Activated B cell treated with CpG ODN at 0.5 μM for 24 hours (primary cell): ENCODE data around the gene BNIP5. TPM values are rescaled to one million over a fixed set of nuclear protein-coding genes. Genes with fewer than 3 reads are reported as not detected.

Experiments used
- ATAC-seq: fragments of 200-7000 bp; cut with Tn5 transposase; one replicate; pipeline ENCODE4 v1.10.0; 2021; ENCODE audit warnings: low read depth, mild to moderate bottlenecking, moderate library complexity
- CTCF ChIA-PET: fragments of 350-600 bp; sonication (Branson Sonifier 250); formaldehyde crosslinking; loops from one replicate; lab custom pipeline; 2021; ENCODE audit warnings: antibody characterized with exemption; lab: Charles Lee
- POLR2A ChIA-PET: fragments of 350-600 bp; sonication (Branson Sonifier 250); formaldehyde crosslinking; loops from one replicate; lab custom pipeline; 2021; ENCODE audit warnings: antibody characterized with exemption; lab: Charles Lee
- DNase-seq: peaks from one replicate; pipeline ENCODE4 v3.0.0; 2022
- H3K27ac Mint-ChIP-seq: one replicate; pipeline ENCODE4 v1.8.0; 2020; ENCODE audit warnings: mixed read lengths
- H3K27me3 Mint-ChIP-seq: one replicate; pipeline ENCODE4 v1.8.0; 2021; ENCODE audit warnings: mixed read lengths
- H3K36me3 Mint-ChIP-seq: one replicate; pipeline ENCODE4 v1.8.0; 2021; ENCODE audit warnings: low read depth, mixed read lengths
- H3K4me1 Mint-ChIP-seq: one replicate; pipeline ENCODE4 v1.8.0; 2021; ENCODE audit warnings: mixed read lengths
- H3K4me3 Mint-ChIP-seq: one replicate; pipeline ENCODE4 v1.8.0; 2020; ENCODE audit warnings: mild to moderate bottlenecking, mixed read lengths
- H3K9me3 Mint-ChIP-seq: one replicate; pipeline ENCODE4 v1.8.0; 2020; ENCODE audit warnings: mixed read lengths
- intact Hi-C: fragments of 100-400 bp; cut with micrococcal nuclease; formaldehyde crosslinking; loops from one replicate; pipeline ENCODE4 v1.15.1; 2024
- total RNA-seq: library from RNA; stranded (reverse); gene quantifications from 2 replicates; pipeline ENCODE4 v1.2.3, GENCODE V29; 2022
- TF ChIP-seq, protein P1 (sequence below): fragments of 200-600 bp; IDR thresholded peaks from one replicate; pipeline ENCODE4 v1.8.0; 2022; ENCODE audit warnings: antibody characterized with exemption, mild to moderate bottlenecking

Gene BNIP5
- total RNA-seq, 1 donor from 2014 or later: 0.11 TPM

- no peak for DNase-seq
- no peak overlapping the region for H3K4me3 Mint-ChIP-seq
- no peaks in the 10 kb centered on the region for H3K36me3 Mint-ChIP-seq
- no peak overlapping the region for H3K27ac Mint-ChIP-seq
- no peak for ATAC-seq
- POLR2A ChIA-PET: no interaction called here
- peaks cover 5% of the 10 kb centered on the region for H3K27me3 Mint-ChIP-seq
- intact Hi-C loops: no loop called here
- CTCF ChIA-PET: no interaction called here
- H3K4me1 Mint-ChIP-seq: peaks cover 8% of the 10 kb centered on the region
- H3K9me3 Mint-ChIP-seq: no peaks in the 10 kb centered on the region
- TF ChIP-seq, protein P1, sequence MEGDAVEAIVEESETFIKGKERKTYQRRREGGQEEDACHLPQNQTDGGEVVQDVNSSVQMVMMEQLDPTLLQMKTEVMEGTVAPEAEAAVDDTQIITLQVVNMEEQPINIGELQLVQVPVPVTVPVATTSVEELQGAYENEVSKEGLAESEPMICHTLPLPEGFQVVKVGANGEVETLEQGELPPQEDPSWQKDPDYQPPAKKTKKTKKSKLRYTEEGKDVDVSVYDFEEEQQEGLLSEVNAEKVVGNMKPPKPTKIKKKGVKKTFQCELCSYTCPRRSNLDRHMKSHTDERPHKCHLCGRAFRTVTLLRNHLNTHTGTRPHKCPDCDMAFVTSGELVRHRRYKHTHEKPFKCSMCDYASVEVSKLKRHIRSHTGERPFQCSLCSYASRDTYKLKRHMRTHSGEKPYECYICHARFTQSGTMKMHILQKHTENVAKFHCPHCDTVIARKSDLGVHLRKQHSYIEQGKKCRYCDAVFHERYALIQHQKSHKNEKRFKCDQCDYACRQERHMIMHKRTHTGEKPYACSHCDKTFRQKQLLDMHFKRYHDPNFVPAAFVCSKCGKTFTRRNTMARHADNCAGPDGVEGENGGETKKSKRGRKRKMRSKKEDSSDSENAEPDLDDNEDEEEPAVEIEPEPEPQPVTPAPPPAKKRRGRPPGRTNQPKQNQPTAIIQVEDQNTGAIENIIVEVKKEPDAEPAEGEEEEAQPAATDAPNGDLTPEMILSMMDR: no peak
Observed at GRCh38 chr6:36373368-36374019, 36.8 kb upstream of the BNIP5 start.

DNA sequence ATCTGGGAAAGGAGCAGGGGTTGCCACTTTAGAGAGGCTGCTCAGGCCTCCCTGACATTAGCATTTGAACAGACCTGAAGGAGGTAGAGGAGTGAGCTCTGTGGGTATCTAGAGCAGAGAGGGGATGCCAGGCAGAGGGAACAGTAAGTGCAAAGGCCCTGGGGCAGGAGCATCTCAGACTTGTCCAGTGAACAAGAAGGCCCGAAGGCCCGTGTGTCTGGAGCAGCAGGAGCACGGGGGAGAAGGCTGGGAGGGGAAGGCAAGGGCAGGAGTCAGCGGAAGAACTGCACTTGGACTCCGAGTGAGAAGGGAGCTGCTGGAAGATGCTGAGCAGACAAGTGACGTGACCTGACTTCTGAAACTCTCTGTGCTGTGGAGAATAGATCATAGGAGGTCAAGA is 35.4 kb upstream of the BNIP5 start:
- Mint-ChIP-seq H3K36me3 (no peaks in the 10 kb centered on the region), H3K4me3 (no peak overlapping the region), H3K27ac (no peak overlapping the region), H3K4me1 (no peaks in the 10 kb centered on the region), H3K9me3 (no peaks in the 10 kb centered on the region), H3K27me3 (peaks cover 5% of the 10 kb centered on the region)
- POLR2A ChIA-PET: interaction anchor here (0.6 kb wide), 1 partner anchor 224 kb away, joined by 4 read pairs; no protein-coding TSS in a partner anchor
- TF ChIP-seq, protein P1: no peak
- ATAC-seq (no peak), DNase-seq (no peak)
- intact Hi-C loops: no loop called here
- CTCF ChIA-PET: no interaction called here

DNA sequence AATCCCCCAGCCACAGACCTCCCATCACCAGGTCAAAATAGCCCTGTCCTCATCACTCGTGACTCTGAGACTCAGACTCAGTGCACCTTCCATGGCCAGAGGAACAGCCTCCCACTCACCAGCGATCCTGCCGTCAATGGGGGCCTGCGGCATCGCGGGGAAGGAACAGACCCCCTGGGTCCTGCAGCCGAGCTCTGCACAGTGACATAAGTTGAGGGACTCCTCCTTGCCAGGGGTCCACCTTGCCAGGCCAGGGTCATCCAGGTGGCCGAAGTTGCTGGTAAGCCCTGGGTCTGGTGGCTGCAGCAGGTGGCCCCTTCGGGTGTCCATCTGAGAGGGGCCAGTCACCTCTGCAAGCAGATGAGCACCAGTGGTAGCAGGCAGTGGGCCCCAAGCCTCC is 34.5 kb upstream of the BNIP5 start:
- Mint-ChIP-seq H3K4me1 (peaks cover 3% of the 10 kb centered on the region), H3K27me3 (peaks cover 5% of the 10 kb centered on the region), H3K36me3 (no peaks in the 10 kb centered on the region), H3K9me3 (no peaks in the 10 kb centered on the region), H3K27ac (no peak overlapping the region), H3K4me3 (no peak overlapping the region)
- TF ChIP-seq, protein P1: no peak
- ATAC-seq (no peak), DNase-seq (no peak)
- intact Hi-C loops: no loop called here
- CTCF ChIA-PET: no interaction called here
- POLR2A ChIA-PET: no interaction called here

GRCh38 chr6:36370638-36371037 is 34.0 kb upstream of the BNIP5 start:
- ChIA-PET POLR2A (no interaction called here), CTCF (no interaction called here)
- no peak overlapping the region for H3K27ac Mint-ChIP-seq
- DNase-seq (no peak), ATAC-seq (no peak)
- no peaks in the 10 kb centered on the region for H3K9me3 Mint-ChIP-seq
- intact Hi-C loops: no loop called here
- no peak overlapping the region for H3K4me3 Mint-ChIP-seq
- TF ChIP-seq, protein P1: no peak
- H3K4me1 Mint-ChIP-seq: peaks cover 3% of the 10 kb centered on the region
- peaks cover 5% of the 10 kb centered on the region for H3K27me3 Mint-ChIP-seq
- no peaks in the 10 kb centered on the region for H3K36me3 Mint-ChIP-seq

DNA sequence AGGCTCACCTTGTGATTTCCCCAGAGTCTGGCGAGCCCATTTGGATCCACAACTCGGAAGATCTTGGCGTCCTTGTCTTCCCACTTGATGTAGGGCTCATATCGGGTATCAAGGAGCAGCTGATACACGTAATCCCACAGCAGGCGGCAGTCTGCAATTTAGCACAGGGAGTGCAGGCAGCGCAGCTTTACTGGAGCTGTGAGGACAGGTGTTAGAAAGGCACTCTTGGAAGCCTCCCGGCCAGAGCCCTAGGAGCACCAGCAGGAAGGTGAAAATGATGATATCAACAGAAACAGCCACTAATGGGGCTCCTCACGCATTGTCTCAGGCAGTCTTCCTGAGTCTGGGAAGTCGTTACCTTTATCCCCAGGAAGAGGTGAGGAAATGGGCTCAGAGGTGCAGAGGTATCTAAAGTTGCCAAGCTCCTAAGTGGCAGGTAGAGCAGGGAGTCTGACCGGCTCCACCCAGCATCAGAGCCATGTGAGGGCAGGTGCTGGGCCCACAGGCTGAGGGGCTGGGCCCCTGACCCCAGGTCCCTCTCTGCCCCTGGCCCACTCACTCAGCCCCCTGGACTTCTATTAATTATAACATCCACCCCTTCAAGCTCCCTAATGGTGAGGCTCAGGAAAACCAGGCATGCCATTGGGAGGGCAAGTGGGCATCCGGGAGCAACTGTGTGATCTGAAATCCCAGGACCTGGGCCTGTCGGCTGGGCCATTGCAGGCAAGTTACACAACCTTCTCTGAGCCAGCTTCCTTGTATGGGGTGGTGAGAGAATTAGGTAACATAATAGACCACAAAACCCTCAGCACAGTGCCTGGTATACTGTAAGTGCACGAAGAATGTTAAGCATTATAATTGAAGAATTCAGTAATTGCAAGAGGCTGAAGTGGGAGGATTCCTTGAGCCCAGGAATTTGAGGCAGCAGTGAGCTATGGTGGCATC is 32.5 kb upstream of the BNIP5 start:
- DNase-seq (no peak), ATAC-seq (no peak)
- Mint-ChIP-seq H3K4me3 (no peak overlapping the region), H3K27ac (no peak overlapping the region), H3K4me1 (peaks cover 11% of the 10 kb centered on the region), H3K36me3 (no peaks in the 10 kb centered on the region), H3K9me3 (no peaks in the 10 kb centered on the region), H3K27me3 (peaks cover 5% of the 10 kb centered on the region)
- TF ChIP-seq, protein P1: no peak
- intact Hi-C loops: no loop called here
- CTCF ChIA-PET: interaction anchor here (1.4 kb wide), 1 partner anchor 8 kb away, joined by 3 read pairs; no protein-coding TSS in a partner anchor
- POLR2A ChIA-PET: no interaction called here
